ENCODE results near the gene TRIM34. TPM values are rescaled to one million over a fixed set of nuclear protein-coding genes. Genes with fewer than 3 reads are reported as not detected.
"Not testable (repeated sequence)": the region's sequence is repeated elsewhere in the genome, so short reads cannot be mapped to it uniquely, and the experiment has no call there.

The TRIM34 gene
- polyA plus RNA-seq, 1 of the 3 experiments (the other 2 are of a cell fraction): 3.2 TPM

GRCh38 chr11:5655474-5655873 is 30.7 kb downstream of the TRIM34 start (continued):
- TF ChIP-seq TAF1 (IDR thresholded peaks at IDR 0.05; ENCODE audit: borderline replicate concordance, low read depth, low read length): no peak
- TF ChIP-seq IRF3 (IDR thresholded peaks at IDR 0.05; ENCODE audit: low read depth, low read length): no peak
- TF ChIP-seq TCF12 (IDR thresholded peaks at IDR 0.05): no peak
- no peak for TF ChIP-seq SIN3A (IDR thresholded peaks at IDR 0.05; ENCODE audit: borderline replicate concordance, low read depth, low read length)
- no peak for TF ChIP-seq JUND (IDR thresholded peaks at IDR 0.05)

- H3F3A ChIP-seq (replicated peaks; ENCODE audit: insufficient read depth); CTCF ChIA-PET; H3K27ac ChIP-seq (ENCODE audit: low read depth in 2 of 2, low read length in 1 of 2); H4K20me1 ChIP-seq (ENCODE audit: insufficient read depth); H3K4me3 ChIP-seq (ENCODE audit: low read depth in 2 of 2, low read length in 1 of 2); H3K9me2 ChIP-seq; DNase-seq; H3K9me3 ChIP-seq; H3K9ac ChIP-seq; H3K36me3 ChIP-seq (replicated peaks in 1 of 2; ENCODE audit: control insufficient read depth in 1 of 2, insufficient read depth in 2 of 2, low read length in 1 of 2); H3K4me2 ChIP-seq; H3K27me3 ChIP-seq (ENCODE audit: insufficient read depth); H2AFZ ChIP-seq (ENCODE audit: low read depth); H3K4me1 ChIP-seq (ENCODE audit: control insufficient read depth in 1 of 2, insufficient read depth in 2 of 2, low read depth in 1 of 2, low read length in 1 of 2); H3K79me2 ChIP-seq (ENCODE audit: insufficient read depth); POLR2A ChIA-PET: not testable (repeated sequence)
- 0% methylated on average over 2 of the region's 2 CpGs for WGBS (ENCODE audit: low lambda C conversion rate)
Measured at GRCh38 chr11:5656956-5657355, 32.2 kb downstream of the TRIM34 start.

- ChIA-PET POLR2A (no interaction called here), CTCF (no interaction called here)
- Histone ChIP-seq H3K9me3 (no peaks in the 10 kb centered on the region), H3K4me3 (ENCODE audit: low read depth in 2 of 2, low read length in 1 of 2) (no peak overlapping the region), H3K36me3 (replicated peaks in 1 of 2; ENCODE audit: control insufficient read depth in 1 of 2, insufficient read depth in 2 of 2, low read length in 1 of 2) (peaks cover 0 to 12% of the 10 kb centered on the region in 2 experiments), H3K4me2 (no peak overlapping the region), H3K79me2 (ENCODE audit: insufficient read depth) (no peaks in the 10 kb centered on the region), H3K9ac (no peak overlapping the region), H3K9me2 (no peaks in the 10 kb centered on the region), H4K20me1 (ENCODE audit: insufficient read depth) (no peaks in the 10 kb centered on the region), H3K4me1 (ENCODE audit: control insufficient read depth in 1 of 2, insufficient read depth in 2 of 2, low read depth in 1 of 2, low read length in 1 of 2) (no peaks in the 10 kb centered on the region), H3K27ac (ENCODE audit: low read depth in 2 of 2, low read length in 1 of 2) (no peak overlapping the region), H2AFZ (ENCODE audit: low read depth) (no peak overlapping the region), H3F3A (replicated peaks; ENCODE audit: insufficient read depth) (no peaks in the 10 kb centered on the region), H3K27me3 (ENCODE audit: insufficient read depth) (no peaks in the 10 kb centered on the region)
- DNase-seq: no peak
- TF ChIP-seq USF2 (IDR thresholded peaks at IDR 0.05; ENCODE audit: borderline replicate concordance, low read depth, low read length) (no peak), POLR2AphosphoS5 (IDR thresholded peaks at IDR 0.05; ENCODE audit: low read depth, low read length) (no peak), PBX3 (IDR thresholded peaks at IDR 0.05) (no peak)
- 15% methylated on average over 5 of the region's 5 CpGs for WGBS (ENCODE audit: low lambda C conversion rate)
Measured at GRCh38 chr11:5658318-5658717, 33.5 kb downstream of the TRIM34 start.
